Smooth muscle cell (in vitro differentiated cells): ENCODE data around the gene ERC1. TPM values are rescaled to one million over a fixed set of nuclear protein-coding genes. Genes with fewer than 3 reads are reported as not detected.

Source experiments
- DNase-seq: peaks from one replicate; lab custom pipeline; 2025; ENCODE audit not compliant: unreplicated experiment; lab: John Stamatoyannopoulos, UW
- H2AFZ ChIP-seq: fragments of 200-600 bp; sonication (generic); 2 replicates; pipeline ENCODE4 v1.6.0; 2016; ENCODE audit warnings: antibody characterized with exemption, low read depth, mild to moderate bottlenecking
- H3F3A ChIP-seq: fragments of 200-600 bp; sonication (generic); 2 replicates; pipeline ENCODE4 v1.6.0; 2017; ENCODE audit warnings: antibody characterized with exemption, low read depth
- H3K27ac ChIP-seq: fragments of 200-600 bp; sonication (generic); 2 replicates; pipeline ENCODE4 v1.5.1; 2016; ENCODE audit warnings: low read depth, mild to moderate bottlenecking
- H3K27me3 ChIP-seq: fragments of 200-600 bp; sonication (generic); 2 replicates; pipeline ENCODE4 v1.6.1; 2016; ENCODE audit warnings: low read depth, mild to moderate bottlenecking
- H3K36me3 ChIP-seq: fragments of 200-600 bp; sonication (generic); 2 replicates; pipeline ENCODE4 v1.5.1; 2016; ENCODE audit warnings: low read depth
- H3K4me1 ChIP-seq: fragments of 200-600 bp; sonication (generic); 2 replicates; pipeline ENCODE4 v1.5.1; 2016; ENCODE audit warnings: low read depth
- H3K4me2 ChIP-seq: fragments of 200-600 bp; sonication (generic); 2 replicates; pipeline ENCODE4 v1.6.0; 2016; ENCODE audit warnings: mild to moderate bottlenecking
- H3K4me3 ChIP-seq: fragments of 200-600 bp; sonication (generic); 2 replicates; pipeline ENCODE4 v1.5.1; 2016; ENCODE audit warnings: mild to moderate bottlenecking
- H3K79me2 ChIP-seq: fragments of 200-600 bp; sonication (generic); 2 replicates; pipeline ENCODE4 v1.6.0; 2016; ENCODE audit warnings: low read depth, mild to moderate bottlenecking
- H3K9ac ChIP-seq: fragments of 200-600 bp; sonication (generic); 2 replicates; pipeline ENCODE4 v1.6.0; 2016; ENCODE audit warnings: low read depth
- H3K9me3 ChIP-seq: fragments of 200-600 bp; sonication (generic); replicated peaks from 2 replicates; pipeline ENCODE4 v1.5.1; 2016; ENCODE audit warnings: low read depth
- H4K20me1 ChIP-seq: fragments of 200-600 bp; sonication (generic); 2 replicates; pipeline ENCODE4 v1.6.0; 2016; ENCODE audit warnings: low read depth
- WGBS: methylation state at CpG from one replicate; pipeline ENCODE4 v1.1.7; 2016; ENCODE audit warnings: low lambda C conversion rate; 5-methylcytosine and 5-hydroxymethylcytosine counted together
- polyA plus RNA-seq: library from polyadenylated mRNA; unstranded; fragments of >200 nt; fragmentation: Nextera tagmentation; extraction: Ambion mirVana; gene quantifications from 2 replicates; pipeline ENCODE4 v1.2.1, GENCODE V29; 2016
- total RNA-seq: library from RNA; depleted of rRNA; stranded (reverse); fragments of >200 nt; gene quantifications from 2 replicates; pipeline ENCODE4 v1.2.3, GENCODE V29; 2014
- TF ChIP-seq, protein P1 (sequence below): fragments of 200-600 bp; sonication (generic); IDR thresholded peaks from 2 replicates; pipeline ENCODE4 v1.5.1; 2017; ENCODE audit warnings: borderline replicate concordance, mild to moderate bottlenecking, antibody characterized with exemption; ENCODE audit not compliant: insufficient read depth, poor library complexity, severe bottlenecking

Gene ERC1
- total and polyA plus RNA-seq, 2 experiments from 2014 or later = 13.8 to 17.6 TPM

DNA sequence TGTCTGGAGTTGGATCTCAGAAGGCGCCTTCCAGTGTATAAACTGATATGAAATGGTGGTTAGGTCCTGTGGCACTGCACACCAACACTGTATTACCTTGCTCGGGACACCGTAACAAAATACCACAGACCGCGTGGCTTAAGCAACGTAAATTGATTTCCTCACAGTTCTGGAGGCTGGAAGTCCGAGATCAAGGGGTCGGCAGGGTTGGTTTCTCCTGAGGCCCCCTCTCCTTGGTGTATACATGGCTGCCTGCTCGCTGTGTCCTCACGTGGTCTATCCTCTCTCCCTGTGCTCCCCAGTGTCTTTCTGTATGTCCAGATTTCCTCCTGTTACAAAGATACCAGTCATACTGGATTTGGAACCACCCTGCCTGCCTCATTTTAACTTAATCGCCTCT is 475.0 kb downstream of the ERC1 start:
- Histone ChIP-seq H2AFZ (no peak overlapping the region), H3K4me2 (no peak overlapping the region), H3K9ac (no peak overlapping the region), H3K4me1 (no peaks in the 10 kb centered on the region), H3K4me3 (no peak overlapping the region), H3K27ac (no peak overlapping the region), H3K9me3 (no peaks in the 10 kb centered on the region), H3K36me3 (no peaks in the 10 kb centered on the region), H3F3A (no peaks in the 10 kb centered on the region), H3K27me3 (no peaks in the 10 kb centered on the region), H3K79me2 (no peaks in the 10 kb centered on the region), H4K20me1 (no peaks in the 10 kb centered on the region)
- TF ChIP-seq, protein P1, sequence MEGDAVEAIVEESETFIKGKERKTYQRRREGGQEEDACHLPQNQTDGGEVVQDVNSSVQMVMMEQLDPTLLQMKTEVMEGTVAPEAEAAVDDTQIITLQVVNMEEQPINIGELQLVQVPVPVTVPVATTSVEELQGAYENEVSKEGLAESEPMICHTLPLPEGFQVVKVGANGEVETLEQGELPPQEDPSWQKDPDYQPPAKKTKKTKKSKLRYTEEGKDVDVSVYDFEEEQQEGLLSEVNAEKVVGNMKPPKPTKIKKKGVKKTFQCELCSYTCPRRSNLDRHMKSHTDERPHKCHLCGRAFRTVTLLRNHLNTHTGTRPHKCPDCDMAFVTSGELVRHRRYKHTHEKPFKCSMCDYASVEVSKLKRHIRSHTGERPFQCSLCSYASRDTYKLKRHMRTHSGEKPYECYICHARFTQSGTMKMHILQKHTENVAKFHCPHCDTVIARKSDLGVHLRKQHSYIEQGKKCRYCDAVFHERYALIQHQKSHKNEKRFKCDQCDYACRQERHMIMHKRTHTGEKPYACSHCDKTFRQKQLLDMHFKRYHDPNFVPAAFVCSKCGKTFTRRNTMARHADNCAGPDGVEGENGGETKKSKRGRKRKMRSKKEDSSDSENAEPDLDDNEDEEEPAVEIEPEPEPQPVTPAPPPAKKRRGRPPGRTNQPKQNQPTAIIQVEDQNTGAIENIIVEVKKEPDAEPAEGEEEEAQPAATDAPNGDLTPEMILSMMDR = no peak
- no peak for DNase-seq
- 96% methylated on average over 11 of the region's 11 CpGs for WGBS

DNA sequence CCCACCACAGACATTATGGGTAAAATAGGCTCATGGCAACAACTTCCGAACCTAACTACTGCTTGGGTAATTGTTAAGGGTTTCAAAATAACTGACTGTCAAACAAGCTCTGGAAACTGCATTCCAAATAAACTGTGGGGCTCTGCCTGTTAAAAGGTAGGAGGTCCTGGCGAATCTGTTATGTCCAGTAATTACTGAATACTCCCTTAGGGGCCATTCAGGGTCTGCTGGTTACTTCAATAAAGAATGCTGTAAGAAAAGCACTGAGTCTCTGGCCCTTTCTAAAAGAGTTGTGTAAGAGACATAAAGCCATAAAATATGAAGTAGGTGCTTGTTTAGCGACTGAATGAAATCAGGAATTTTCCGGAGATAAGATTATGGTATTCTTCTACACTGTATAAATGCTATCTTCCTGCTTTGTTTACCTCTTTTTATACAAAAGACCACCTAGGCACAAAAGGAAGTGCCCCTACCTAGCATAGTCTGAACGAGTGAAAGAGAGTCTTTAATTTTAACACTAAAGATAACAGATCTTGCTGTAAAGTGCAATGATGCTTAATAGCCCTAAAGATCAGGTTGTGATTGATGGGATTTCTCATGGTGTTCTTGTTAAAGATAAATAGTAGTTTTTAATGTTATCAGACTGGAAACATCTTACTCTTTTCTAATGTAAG is 475.6 kb downstream of the ERC1 start:
- Histone ChIP-seq H3K4me2 (no peak overlapping the region), H3K36me3 (no peaks in the 10 kb centered on the region), H4K20me1 (no peaks in the 10 kb centered on the region), H3K27ac (no peak overlapping the region), H3K9ac (no peak overlapping the region), H3K79me2 (no peaks in the 10 kb centered on the region), H3K4me3 (no peak overlapping the region), H3F3A (no peaks in the 10 kb centered on the region), H2AFZ (no peak overlapping the region), H3K4me1 (no peaks in the 10 kb centered on the region), H3K27me3 (no peaks in the 10 kb centered on the region), H3K9me3 (no peaks in the 10 kb centered on the region)
- DNase-seq = no peak
- 70% methylated on average over 5 of the region's 5 CpGs for WGBS
- TF ChIP-seq, protein P1 = no peak

DNA sequence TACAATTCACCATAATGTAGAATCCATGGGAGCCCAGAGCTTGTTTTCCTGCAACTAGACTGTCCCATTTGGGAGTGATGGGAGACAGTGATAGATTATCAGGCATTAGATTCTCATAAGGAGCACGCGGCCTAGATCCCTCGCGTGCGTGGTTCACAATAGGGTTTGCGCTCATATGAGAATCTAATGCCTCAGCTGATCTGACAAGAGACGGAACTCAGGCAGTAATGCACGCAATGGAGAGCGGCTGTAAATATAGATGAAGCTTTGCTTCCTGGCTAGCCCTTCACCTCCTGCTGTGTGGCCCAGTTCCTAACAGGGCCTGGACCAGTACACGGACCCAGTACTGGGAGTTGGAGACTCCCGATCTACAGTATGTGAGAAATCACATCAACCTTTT is 476.7 kb downstream of the ERC1 start:
- Histone ChIP-seq H3F3A (peaks cover 1% of the 10 kb centered on the region), H3K9me3 (no peaks in the 10 kb centered on the region), H3K4me2 (no peak overlapping the region), H3K9ac (no peak overlapping the region), H3K4me1 (peaks cover under 1% of the 10 kb centered on the region), H4K20me1 (no peaks in the 10 kb centered on the region), H3K27me3 (no peaks in the 10 kb centered on the region), H3K36me3 (no peaks in the 10 kb centered on the region), H3K27ac (no peak overlapping the region), H3K79me2 (no peaks in the 10 kb centered on the region), H2AFZ (no peak overlapping the region), H3K4me3 (no peak overlapping the region)
- WGBS = 94% methylated on average over 11 of the region's 11 CpGs
- no peak for DNase-seq
- TF ChIP-seq, protein P1 = no peak

DNA sequence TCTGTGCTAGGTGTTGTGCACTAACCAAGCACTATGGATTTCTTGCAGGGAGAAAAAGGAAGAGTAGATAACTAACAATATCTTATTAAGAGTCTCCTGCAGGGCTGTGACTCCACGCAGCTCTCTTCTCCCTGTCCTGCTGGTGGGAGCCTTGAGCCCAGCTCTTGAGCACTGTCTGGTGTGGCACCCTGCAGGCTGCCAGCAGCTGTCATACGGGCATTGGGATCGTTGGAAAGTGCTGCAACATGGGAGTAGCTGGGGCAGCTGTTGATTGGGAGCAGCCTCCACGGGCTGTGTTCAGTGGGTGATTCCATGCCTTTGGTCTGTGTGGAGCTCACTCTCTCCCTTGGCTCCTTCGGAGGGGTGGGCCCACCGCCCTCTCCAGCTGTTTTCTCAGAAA is 478.0 kb downstream of the ERC1 start:
- no peak overlapping the region for H3K27ac ChIP-seq
- no peaks in the 10 kb centered on the region for H3K36me3 ChIP-seq
- no peak overlapping the region for H3K4me2 ChIP-seq
- no peak overlapping the region for H2AFZ ChIP-seq
- peaks cover 13% of the 10 kb centered on the region for H3K4me1 ChIP-seq
- H3K9me3 ChIP-seq = no peaks in the 10 kb centered on the region
- H3F3A ChIP-seq = peaks cover 8% of the 10 kb centered on the region
- no peaks in the 10 kb centered on the region for H4K20me1 ChIP-seq
- WGBS = 93% methylated on average over 6 of the region's 6 CpGs
- no peaks in the 10 kb centered on the region for H3K79me2 ChIP-seq
- DNase-seq = no peak
- no peaks in the 10 kb centered on the region for H3K27me3 ChIP-seq
- TF ChIP-seq, protein P1 = no peak
- no peak overlapping the region for H3K4me3 ChIP-seq
- no peak overlapping the region for H3K9ac ChIP-seq
